HepG2 (cell line): Measurements from ENCODE around the gene CYBC1. TPM values are rescaled to one million over a fixed set of nuclear protein-coding genes. Genes with fewer than 3 reads are reported as not detected.

Experiments used
- BCL6 ChIP-seq: IDR thresholded peaks from 2 replicates; pipeline ENCODE4 v1.6.1; 2016; ENCODE audit warnings: missing genetic modification reagents, missing compliant biosample characterization
- GLMP ChIP-seq: sonication (generic); formaldehyde crosslinking; IDR thresholded peaks from 2 replicates; pipeline ENCODE4 v1.9.0; 2021; ENCODE audit warnings: missing genetic modification reagents, mild to moderate bottlenecking, borderline replicate concordance
- HNF4G ChIP-seq, 2 experiments: sonication (generic) in 1 of 2; formaldehyde crosslinking in 1 of 2; IDR thresholded peaks; 2 replicates each; pipeline versions ENCODE4 v1.4.0 to v1.6.1; 2011 to 2020; ENCODE audit warnings: borderline replicate concordance in 2 of 2, low read depth in 2 of 2, mild to moderate bottlenecking in 2 of 2, low read length in 1 of 2, missing genetic modification reagents in 1 of 2, moderate library complexity in 1 of 2
- NBN ChIP-seq: fragments of 450-650 bp; conservative IDR thresholded peaks from 2 replicates; pipeline ENCODE4 v1.6.1; 2017
- NFIC ChIP-seq: IDR thresholded peaks from 2 replicates; pipeline ENCODE4 v1.6.1; 2012; ENCODE audit warnings: mild to moderate bottlenecking, low read length, inconsistent platforms
- NFRKB ChIP-seq: fragments of 450-650 bp; IDR thresholded peaks from 2 replicates; pipeline ENCODE4 v1.6.1; 2017
- ONECUT2 ChIP-seq: sonication (generic); formaldehyde crosslinking; IDR thresholded peaks from 2 replicates; pipeline ENCODE4 v1.4.0; 2020; ENCODE audit warnings: missing genetic modification reagents
- RCOR2 ChIP-seq: IDR thresholded peaks from 2 replicates; pipeline ENCODE4 v1.6.1; 2016; ENCODE audit warnings: missing biosample characterization, missing genetic modification reagents
- SNAPC2 ChIP-seq: sonication (generic); formaldehyde crosslinking; IDR thresholded peaks from 2 replicates; pipeline ENCODE4 v1.8.1; 2022; ENCODE audit warnings: mild to moderate bottlenecking, missing genetic modification reagents
- SOX5 ChIP-seq: IDR thresholded peaks from 2 replicates; pipeline ENCODE4 v1.6.1; 2016; ENCODE audit warnings: borderline replicate concordance
- TIGD3 ChIP-seq: sonication (generic); formaldehyde crosslinking; IDR thresholded peaks from 2 replicates; pipeline ENCODE4 v1.5.1; 2020; ENCODE audit warnings: mild to moderate bottlenecking, missing genetic modification reagents, borderline replicate concordance
- ZFP90 ChIP-seq: sonication (generic); formaldehyde crosslinking; IDR thresholded peaks from 2 replicates; pipeline ENCODE4 v1.8.0; 2022; ENCODE audit warnings: missing genetic modification reagents, mild to moderate bottlenecking, inconsistent platforms, borderline replicate concordance
- ZNF138 ChIP-seq: sonication (generic); formaldehyde crosslinking; IDR thresholded peaks from 2 replicates; pipeline ENCODE4 v1.5.0; 2020; ENCODE audit warnings: mild to moderate bottlenecking, low read depth, missing genetic modification reagents
- ZNF24 ChIP-seq: fragments of 450-650 bp; IDR thresholded peaks from 2 replicates; pipeline ENCODE4 v1.6.1; 2017; ENCODE audit warnings: antibody characterized with exemption, mild to moderate bottlenecking
- ZNF484 ChIP-seq: sonication (generic); formaldehyde crosslinking; IDR thresholded peaks from 2 replicates; pipeline ENCODE4 v1.5.1; 2020; ENCODE audit warnings: mild to moderate bottlenecking, low read depth, missing genetic modification reagents, borderline replicate concordance
- ZZZ3 ChIP-seq: sonication (generic); formaldehyde crosslinking; IDR thresholded peaks from 2 replicates; pipeline ENCODE4 v1.4.0; 2020; ENCODE audit warnings: missing genetic modification reagents, mild to moderate bottlenecking, borderline replicate concordance
- polyA plus RNA-seq, 8 experiments: library from polyadenylated mRNA; depleted of rRNA in 3 of 8; stranded (reverse) in 7 of 8; unstranded in 1 of 8; fragments of >200 nt; fragmentation: Illumina TruSeq in 4 of 8; extraction: Trizol in 4 of 8; gene quantifications; 2 replicates each; pipeline versions ENCODE4 v1.2.1 to v1.2.3, GENCODE V29; 2011 to 2016; ENCODE audit warnings: low read depth in 4 of 8, missing spikeins in 1 of 8, mixed read lengths in 1 of 8; ENCODE audit not compliant: insufficient read depth in 1 of 8
- total RNA-seq, 5 experiments: library from RNA; depleted of rRNA; stranded (reverse); fragments of >200 nt; fragmentation: Illumina TruSeq; extraction: Trizol; gene quantifications; 2 replicates each; pipeline ENCODE4 v1.2.3, GENCODE V29; 2016; ENCODE audit warnings: low read depth in 1 of 5
- TF ChIP-seq, protein P1 (sequence below): sonication (generic); formaldehyde crosslinking; IDR thresholded peaks from 2 replicates; pipeline ENCODE4 v1.8.0; 2022; ENCODE audit warnings: missing genetic modification reagents, mild to moderate bottlenecking, moderate library complexity, borderline replicate concordance

CYBC1 gene
- total and polyA plus RNA-seq, 2 of the 13 experiments (the other 11 are each of a cell fraction or from before 2014, with no cell fraction given): 43.4 to 44.1 TPM

GRCh38 chr17:82418001-82418986, 32.3 kb downstream of the CYBC1 start, which contains the start of the genes HEXD and OGFOD3 (continued):
- no peak for TF ChIP-seq ZZZ3 (CRISPR knock-in tag)
- TF ChIP-seq GLMP (CRISPR knock-in tag): no peak
- no peak for TF ChIP-seq TIGD3
- no peak for TF ChIP-seq NFRKB
- no peak for TF ChIP-seq ZFP90 (CRISPR knock-in tag)
- no peak for TF ChIP-seq NFIC
- TF ChIP-seq SNAPC2: peak; percentile 80; the same call in 1 of the 2 replicates
- TF ChIP-seq ZNF484: no peak
- TF ChIP-seq ONECUT2: no peak
- TF ChIP-seq NBN: no peak
- no peak for TF ChIP-seq BCL6
- TF ChIP-seq ZNF24: 0 out of 2 replicates have a peak, but pooled peaks have one; percentile 20
- TF ChIP-seq RCOR2 (CRISPR knock-in tag): no peak
- TF ChIP-seq, protein P1, sequence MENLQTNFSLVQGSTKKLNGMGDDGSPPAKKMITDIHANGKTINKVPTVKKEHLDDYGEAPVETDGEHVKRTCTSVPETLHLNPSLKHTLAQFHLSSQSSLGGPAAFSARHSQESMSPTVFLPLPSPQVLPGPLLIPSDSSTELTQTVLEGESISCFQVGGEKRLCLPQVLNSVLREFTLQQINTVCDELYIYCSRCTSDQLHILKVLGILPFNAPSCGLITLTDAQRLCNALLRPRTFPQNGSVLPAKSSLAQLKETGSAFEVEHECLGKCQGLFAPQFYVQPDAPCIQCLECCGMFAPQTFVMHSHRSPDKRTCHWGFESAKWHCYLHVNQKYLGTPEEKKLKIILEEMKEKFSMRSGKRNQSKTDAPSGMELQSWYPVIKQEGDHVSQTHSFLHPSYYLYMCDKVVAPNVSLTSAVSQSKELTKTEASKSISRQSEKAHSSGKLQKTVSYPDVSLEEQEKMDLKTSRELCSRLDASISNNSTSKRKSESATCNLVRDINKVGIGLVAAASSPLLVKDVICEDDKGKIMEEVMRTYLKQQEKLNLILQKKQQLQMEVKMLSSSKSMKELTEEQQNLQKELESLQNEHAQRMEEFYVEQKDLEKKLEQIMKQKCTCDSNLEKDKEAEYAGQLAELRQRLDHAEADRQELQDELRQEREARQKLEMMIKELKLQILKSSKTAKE (CRISPR knock-in tag): no peak
- peak; percentile 9; the same call in 1 of the 2 replicates for TF ChIP-seq HNF4G (IDR thresholded peaks at IDR 0.05; ENCODE audit: borderline replicate concordance, low read depth, low read length)
- TF ChIP-seq HNF4G (CRISPR knock-in tag; IDR thresholded peaks at IDR 0.05; ENCODE audit: borderline replicate concordance, low read depth): peak; percentile 26; the same call in 1 of the 2 replicates
- TF ChIP-seq SOX5 (CRISPR knock-in tag): 0 out of 2 replicates have a peak, but pooled peaks have one; percentile 19
- TF ChIP-seq ZNF138 (CRISPR knock-in tag): peak; percentile 53; the same call in 1 of the 2 replicates
